Measurements from ENCODE around the gene BORCS6.

Gene BORCS6

DNA sequence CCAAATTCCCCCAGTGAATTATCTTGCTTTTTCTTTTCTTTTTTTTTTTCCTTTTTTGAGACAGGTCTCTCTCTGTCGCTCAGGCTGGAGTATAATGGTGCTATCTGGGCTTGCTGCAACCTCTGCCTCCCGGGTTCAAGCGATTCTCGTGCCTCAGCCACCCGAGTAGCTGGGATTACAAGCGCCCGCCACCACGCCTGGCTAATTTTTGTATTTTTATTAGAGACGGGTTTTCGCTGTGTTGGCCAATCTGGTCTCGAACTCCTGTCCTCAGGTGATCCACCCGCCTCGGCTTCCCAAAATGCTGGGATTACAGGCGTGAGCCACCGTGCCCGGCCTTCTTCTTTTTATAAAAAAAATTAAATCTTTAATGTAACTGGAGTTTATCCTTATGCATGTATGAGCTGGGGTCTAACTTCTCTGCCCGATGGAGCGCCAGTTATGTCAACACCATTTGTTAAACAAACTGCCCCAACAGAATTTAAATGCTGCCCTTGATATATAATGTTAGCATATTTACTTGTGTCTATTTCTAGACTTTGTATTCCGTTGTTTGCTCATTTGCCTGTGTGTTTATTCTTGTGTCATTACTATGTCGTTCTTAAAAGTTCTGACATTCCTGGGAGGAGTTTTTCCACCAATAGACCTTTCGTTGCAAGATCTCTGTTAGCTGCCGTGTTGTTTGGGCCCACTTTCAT is 20.9 kb upstream of the BORCS6 start:
- no peak for DNase-seq

DNA sequence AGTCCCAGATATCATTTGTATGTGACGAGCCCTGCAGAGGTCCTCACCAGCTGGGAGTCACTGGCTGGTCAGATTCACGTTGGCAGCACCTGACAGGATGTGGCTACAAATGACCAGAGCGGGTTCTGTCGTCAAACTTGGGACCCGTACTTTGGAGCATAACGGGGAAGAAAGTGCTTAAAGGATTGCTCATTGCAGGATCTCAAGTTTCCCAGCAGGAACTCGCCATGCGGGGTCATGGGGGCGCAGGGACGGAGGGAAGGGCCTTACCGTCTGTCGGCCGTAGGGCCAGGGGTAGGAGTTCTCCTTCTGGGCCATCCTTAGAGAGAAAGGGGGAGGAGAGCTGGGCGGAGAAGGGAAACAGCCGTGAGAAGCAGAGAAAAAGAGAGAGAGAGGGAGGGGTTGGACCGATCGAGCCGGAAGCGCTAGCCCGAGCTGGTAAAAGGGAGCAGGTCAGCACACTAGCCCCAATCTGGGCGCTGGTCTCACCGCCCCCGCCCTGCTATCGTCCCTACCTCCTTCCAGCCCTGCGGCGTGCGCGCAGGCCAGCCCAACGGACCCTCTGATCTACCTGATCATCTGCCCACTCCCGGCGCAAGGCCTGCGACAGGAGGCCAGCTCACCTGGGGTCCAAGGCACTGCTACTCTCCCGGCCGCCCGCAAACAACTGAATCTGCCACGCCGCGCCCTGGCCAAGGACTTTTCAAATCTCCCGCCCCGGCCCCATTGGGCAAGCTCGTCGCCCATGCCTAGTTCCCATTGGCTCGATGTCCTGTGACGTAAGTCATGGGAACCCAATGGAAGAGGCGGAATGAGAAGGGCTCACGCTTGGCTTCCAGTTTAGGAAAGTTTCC is 20.2 kb upstream of the BORCS6 start, which contains the start of gene AURKB:
TSS of gene AURKB (minus strand) at position 669 of the 854 bp plus-strand sequence. CDS start at position 318, 351 bp downstream.
- peak; percentile 98 for DNase-seq

DNA sequence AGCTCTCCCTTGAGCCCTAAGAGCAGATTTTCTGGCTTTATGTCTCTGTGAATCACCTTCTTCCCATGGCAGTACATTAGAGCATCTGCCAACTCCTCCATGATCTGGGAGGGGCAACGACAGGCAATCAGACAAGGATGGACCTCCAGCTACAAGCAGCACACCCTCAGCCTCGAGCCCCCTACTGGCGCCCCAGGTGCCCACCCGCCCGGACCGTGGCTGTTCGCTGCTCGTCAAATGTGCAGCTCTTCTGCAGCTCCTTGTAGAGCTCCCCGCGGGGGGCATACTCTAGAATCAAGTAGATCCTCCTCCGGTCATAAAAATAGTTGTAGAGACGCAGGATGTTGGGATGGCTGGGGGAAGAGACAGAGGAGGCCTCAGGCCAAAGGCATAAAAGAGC is 16.6 kb upstream of the BORCS6 start:
- no peak for DNase-seq

DNA sequence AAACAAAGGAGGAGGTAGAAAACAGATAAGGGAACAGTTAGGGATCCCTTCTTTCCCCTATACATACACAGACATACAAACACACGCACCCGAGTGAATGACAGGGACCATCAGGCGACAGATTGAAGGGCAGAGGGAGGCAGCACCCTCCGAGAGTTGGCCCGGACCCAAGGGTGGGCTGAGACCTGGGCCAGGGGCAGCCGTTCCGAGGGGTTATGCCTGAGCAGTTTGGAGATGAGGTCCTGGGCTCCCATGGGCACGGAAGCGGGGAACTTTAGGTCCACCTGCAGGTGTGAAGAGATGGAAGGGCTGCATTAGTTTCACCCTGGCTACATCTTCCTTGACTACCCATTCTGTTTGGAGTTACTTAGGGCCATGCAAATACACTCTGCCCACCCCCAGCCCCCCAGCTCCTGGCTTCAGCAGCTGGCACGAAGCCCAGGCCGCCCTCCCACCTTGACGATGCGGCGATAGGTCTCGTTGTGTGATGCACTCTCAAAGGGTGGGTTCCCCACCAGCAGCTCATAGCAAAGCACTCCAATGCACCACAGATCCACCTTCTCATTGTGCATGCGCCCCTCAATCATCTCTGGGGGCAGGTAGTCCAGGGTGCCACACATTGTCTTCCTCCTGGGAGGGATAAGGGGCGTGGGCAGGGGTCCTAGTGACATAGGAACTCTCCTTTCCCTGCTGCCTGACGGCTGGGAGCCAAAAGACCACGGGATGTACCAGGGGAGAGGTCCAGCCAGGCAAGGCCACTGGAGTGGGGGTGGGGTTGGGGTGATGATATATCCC is 15.0 kb upstream of the BORCS6 start:
- no peak for DNase-seq

DNA sequence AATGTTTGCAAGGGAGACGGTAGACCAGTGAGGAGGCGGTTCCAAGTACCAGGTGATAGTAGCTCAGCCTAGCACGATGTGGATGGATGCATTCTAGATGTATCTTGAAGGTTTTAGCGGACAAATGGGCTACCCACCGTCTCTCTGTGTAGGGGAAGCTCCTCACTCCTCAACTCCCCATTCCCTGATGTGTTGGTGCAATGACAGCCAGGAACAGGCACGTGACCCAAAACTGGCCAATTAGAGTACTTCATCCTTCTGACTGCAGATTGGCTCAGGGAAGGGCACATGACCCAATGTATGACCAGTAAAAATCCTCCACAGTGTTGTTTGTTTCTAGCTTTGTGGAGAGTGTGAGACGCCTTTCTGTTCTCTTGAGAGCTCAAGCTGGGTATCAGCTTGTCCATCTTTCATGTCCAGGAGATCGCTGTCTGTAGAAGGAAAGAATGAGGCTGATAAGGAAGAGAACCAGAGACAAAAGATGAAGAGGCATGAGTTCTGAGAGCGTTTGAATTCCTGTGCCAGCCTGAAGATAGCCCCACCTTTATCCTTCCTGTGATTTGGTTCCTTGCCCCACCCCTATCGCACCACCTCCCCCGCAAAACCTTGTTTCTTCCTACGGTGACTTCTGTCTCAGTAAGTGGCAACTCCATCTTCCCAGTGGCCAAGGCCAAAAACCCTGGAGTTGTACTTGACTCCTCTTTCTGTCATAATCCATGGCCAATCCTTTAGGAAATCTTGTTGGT is 2.3 kb upstream of the BORCS6 start:
- DNase-seq = peak; percentile 77

DNA sequence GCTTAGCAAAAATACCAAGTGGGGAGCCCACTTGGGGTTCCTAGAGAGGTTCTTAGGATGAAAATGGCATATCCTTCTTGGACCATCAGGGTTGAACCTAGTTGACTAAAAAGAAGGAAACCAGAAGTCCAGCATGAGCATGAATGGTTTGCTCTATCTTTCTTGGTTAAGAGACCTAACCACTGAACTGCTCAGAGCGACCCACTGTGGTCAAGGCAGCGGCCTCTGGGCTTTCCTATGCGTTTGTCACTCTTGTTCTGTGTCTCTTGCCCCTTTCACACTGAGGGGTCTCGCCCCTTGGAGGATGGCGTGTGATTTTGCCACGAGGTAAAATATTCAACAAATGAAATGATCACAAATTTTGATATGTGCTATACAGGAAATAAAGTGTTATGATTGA is 526 bp upstream of the BORCS6 start:
- DNase-seq = no peak

DNA sequence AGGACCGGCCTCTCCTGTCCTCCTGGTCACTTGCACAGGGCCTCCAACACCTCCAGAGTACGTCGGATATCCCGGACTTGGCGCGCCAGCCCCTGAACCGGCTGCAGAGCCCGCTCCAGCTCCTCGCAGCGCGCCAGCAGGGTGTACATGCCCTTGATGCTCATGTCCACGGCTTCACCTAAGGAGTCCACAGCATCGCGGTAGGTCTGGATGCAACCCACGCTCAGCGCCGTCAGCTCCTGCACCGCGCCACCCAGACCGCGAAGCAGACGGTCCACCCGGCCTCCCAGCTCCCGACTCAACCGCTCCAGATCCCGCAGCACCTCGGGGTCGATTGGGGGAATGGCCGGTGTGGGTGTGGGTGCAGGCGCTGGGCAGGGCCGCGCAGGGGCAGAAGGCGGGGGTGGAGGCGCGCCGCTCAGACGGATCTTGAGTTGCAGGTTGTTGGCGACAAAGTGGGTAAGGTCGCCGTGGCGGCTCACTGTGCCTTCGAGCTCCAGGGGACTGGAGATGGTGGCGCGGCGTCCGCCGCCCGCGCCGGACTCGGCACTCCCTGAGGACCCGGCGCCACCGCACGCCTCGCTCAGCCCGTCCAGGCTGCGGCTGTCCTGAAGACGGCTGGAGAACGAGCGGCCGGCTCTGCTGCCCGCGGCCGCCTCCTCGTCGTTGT is 804 bp downstream of the BORCS6 start:
- no peak for DNase-seq

DNA sequence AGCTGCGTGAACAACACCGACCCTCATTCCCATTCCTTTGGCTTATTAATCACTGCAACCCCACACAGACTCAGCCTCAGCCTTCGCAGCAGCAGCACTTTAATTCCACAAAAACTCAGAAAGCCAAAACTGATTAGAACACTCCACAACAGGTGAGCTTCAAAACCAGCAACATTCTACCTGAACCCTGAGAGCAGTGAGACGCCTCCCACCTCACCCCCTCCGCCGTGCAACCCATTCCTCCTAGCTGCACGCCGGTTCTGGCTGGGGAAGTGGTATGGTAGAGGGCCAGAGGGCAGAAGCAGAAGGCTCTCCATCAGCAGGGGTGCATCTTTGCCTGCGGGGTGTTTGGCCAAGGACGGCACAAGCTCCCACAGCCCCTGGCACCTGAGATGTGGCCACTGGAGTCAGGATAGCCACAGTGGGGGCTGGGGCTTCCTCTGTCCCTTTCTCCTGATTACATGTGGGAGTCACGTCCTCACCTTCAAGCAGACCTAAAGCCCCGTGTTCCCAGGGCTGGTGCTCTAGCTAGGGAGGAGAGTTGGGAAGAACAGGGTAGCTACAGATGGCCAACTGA is 1.6 kb downstream of the BORCS6 start:
- DNase-seq = no peak

DNA sequence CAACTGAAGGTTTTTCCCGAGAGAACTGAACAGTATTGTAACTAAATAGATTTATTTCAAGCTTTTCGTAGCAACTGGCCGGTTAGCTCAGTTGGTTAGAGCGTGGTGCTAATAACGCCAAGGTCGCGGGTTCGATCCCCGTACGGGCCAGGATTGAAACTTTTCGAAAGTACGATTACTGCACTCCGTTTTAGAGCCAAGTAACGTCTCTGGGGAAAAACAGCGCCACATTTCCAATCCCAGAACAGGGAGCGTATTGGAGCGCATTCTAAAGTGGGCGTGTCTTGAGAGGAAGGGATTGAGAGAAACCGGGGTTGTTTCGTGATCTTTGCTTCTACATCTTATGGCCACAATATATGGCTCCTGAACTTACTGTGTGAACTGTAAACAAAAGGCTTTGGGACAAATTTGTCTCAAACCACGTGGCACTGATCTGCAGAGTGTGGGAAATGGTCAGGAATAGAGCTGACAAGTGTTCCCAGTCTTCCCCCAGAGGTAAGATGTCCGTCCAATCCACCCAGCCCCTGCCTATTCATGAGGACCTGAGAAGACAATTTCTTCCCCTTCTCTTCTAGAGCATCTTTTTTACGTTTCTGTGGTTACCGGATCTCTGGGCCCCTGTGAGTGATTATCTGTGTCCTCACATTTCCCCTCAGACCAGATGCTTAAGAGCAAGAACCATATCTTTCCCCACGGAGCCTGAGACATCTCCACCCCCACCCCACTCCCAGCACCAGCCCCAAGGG is 2.3 kb downstream of the BORCS6 start:
- peak; percentile 98 for DNase-seq

DNA sequence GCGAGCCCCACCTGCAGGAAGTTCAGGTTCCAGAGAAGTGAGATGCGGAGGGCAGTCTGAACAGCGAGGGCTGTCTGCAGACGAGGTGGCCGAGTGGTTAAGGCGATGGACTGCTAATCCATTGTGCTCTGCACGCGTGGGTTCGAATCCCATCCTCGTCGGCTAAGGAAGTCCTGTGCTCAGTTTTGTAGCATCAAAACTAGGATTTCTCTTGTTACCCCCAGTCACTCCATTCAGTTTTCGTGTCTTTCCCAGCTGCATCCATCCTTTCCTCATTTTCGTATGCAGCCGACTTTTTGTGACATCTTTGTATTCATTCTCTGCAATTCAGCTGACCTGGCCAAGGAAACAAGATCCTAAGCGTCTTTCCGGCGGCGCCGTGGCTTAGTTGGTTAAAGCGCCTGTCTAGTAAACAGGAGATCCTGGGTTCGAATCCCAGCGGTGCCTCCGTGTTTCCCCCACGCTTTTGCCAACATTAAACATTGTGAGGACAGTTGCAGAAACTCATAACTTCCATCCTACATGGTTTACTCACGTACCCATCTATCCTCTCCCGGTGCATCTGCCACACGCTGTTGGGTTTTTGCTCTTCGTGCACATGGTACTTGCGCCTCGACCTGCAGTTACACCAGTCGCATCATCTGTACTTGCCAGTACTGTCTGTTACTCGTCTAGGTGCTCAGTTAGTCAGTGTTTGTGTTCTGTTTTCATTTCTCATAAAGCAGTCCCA is 3.0 kb downstream of the BORCS6 start:
- DNase-seq = peak; percentile 92

DNA sequence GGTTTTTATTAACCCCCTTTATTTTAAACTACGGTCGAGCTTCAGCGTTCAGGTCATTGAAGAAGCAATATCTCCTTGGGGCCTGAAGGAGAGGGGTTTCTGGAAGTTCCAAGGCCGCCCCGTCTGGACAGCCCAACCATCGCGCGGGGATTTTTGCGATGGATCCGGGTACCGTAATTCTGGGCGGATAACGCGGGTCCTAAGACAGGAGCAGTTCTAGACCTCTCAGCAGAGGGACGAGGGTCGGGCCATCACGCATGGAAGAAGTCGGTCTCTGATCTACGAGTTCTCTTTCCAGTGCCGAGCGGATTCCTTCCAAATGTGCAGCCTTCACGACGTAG is 3.6 kb downstream of the BORCS6 start:
- no peak for DNase-seq

DNA sequence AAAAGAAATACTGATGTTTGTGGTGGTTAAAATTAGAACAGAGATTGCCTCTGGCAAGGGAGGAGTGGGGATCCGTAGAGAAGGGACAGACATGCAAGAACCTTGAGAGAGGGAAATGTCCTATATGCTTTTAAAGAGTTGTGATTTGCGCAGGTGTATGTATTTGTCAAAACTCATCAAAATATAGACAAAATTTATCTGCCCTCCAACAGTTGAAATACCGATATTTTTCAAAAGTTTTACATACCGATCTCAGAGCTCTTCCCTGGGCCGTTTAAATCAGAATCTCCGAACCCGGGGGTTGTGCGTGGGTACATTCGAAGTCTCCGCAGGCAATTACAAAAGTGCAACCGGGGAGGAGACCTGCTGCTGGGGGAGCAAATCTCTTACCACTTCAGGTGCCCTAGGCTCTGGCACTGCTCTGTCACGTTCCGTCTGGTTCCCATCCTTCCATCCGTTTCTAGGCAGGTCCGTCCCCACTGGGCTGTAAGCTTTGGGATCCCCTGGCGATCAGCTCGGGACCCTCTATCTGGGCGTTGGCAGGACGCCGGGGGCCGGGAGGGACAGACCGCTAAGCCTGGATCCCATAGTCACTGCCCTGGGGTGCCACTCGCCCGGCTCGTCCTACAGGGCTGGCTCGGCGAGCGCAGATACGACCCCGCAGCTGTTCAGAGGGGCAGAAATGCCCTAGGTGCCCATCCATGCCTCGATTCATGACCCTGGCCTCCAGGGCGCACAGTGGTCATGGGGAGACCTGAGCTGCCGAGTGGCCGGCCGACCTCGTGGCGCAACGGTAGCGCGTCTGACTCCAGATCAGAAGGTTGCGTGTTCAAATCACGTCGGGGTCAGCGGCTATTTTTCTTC is 4.2 kb downstream of the BORCS6 start:
- DNase-seq = peak; percentile 82

DNA sequence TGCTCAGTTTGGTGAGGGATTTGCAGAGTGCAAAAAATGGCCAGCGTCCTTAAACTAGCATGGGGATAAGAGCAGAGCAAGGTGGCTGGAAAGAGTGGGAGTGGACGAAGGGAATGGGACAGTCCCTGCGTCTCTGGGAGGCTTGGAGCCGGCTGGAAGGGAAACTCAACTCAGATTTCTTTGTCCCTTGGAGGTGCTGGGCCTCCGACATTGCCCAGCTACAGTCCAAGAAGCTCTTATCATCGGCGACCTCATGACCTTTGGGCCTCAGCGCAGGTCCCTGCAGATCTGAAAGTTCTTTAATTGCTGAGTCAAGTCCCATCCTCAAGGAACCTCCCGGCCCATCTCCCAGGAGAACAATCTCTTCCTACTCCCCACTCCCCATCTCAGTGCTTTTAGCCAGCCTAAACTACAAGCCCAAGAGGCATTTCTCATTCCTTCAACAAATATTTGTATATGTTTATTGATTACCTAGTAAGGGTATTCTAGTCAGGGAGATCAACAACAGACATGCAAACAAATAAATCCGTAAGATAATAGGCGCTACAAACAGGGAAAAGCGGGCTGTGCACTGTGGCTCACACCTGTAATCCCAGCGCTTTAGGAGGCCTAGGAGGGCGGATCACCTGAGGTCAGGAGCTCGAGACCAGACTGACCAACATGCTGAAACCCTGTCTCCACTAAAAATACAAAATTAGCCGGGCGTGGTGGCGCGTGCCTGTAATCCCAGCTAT is 12.8 kb downstream of the BORCS6 start:
- DNase-seq = no peak

DNA sequence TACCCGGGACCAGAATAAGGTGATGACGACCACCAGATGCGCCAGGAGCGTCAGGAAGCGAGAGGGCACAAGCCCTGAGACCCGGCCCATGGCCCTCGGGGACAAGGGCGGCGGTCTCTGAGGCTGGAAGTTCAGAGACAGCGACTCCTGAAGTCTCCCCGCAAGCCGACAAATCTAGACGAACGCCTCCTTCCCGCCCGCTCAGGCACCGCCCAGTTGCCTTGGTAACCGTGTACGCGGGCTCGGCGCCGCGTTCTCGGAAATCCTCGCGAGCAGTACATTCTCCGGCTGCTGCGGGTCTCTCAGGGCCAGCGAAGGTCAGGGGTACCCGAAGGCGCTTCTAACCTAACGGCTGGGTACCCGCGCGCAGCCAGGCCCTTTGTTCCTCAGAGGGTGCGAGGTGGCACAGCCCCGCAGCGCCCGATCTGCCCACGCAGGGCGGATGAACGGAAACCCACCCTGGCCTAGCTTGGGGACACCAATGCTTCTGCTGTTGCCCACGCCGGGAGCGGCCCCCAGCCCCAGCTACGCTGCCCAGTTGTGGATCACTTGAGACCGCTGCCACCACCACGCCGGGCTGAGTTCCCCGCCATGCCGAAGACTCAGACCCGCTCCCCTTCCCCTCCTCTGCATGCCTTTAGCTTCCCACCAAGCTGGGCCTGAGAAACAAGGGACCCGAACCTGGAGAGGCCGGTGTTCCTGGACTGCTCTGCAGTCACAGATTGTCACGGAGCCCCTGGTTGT is 13.6 kb downstream of the BORCS6 start, which contains the start of gene TMEM107:
TSS of gene TMEM107 (minus strand) at position 184 of the 744 bp plus-strand sequence. CDS start at position 90, 94 bp downstream.
- peak; percentile 92 for DNase-seq

DNA sequence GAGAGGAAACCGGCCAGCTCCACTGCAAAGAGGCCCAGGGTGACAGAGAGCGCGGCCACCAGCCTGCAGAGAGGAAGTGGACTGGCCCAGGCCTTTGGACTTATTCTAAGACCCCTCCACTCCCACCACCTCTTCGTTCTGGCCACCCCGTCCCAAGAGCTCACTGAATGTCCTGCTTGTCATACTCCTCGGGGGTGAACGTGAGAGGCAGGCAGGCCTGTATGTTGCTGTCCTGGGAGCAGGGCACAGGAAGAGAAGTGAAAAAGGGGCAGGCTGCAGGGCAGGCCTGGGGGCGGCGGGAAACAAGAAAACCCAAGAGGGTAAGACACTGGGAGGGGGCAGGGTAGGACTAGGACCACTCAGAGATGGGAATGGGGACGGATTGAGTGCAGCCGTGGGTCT is 14.2 kb downstream of the BORCS6 start:
- peak; percentile 40 for DNase-seq

DNA sequence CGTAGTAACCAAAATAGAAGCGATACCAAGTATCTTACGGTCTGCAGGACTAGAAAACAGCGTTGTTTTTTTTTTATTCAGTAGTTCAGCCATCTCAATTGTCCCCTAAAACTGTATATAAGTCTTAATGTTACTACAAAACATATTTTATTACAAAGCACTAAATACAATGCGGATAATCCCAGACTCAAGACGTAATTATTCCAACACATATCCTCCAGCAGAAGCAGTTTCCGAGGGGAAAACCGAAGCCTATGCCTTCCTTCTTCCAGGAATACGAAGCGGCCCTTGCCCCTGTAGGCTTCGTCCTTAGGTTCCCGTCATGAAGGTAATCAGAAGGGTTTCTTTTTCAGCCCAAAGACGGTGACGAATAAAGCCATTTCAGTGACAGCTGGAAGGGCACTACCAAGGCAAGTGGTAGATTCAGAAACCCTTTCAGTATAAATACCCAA is 16.1 kb downstream of the BORCS6 start:
- no peak for DNase-seq

DNA sequence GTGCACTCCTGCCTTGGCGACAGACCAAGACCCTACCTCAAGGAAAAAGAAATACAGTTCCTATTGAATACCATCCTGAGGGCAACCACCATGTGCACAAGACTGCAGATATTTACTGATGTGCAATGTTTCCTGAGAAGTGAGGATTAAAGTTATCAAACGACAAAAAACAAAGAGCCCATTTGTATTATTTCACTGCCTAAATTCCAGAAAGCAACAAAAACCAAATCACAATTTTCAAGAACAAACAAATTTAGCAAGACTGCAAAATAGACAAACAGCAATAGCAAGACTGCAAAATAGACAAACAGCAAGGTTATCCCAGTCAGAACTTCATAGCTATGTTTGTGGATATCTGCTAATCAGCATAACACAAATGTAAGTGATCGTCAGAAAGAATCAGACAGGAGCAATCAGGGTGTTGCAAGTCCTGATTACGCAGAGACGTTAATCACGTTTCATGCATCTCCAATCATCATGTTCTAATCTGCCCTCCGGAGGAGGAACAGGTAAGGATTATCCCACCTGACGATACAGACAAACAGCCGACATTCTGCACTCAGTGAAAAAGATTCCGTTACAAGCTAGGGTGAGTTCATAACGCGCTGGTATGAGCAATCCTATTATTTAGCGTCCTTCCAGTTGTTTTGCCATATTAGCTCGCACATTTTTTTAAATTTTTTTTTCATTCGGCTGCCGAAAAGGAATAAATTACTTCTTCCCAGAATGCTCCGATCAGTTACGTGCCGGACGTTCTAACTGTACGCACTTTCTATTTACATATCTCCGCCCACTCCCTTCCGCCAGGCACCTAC is 16.7 kb downstream of the BORCS6 start:
- peak; percentile 96 for DNase-seq
